Esophagus squamous epithelium (tissue), 5 donors: ENCODE data around the gene TAL1. TPM values are rescaled to one million over a fixed set of nuclear protein-coding genes. Genes with fewer than 3 reads are reported as not detected.
A peak's percentile ranks its signal among the peaks of the same experiment; 100 is the strongest.

Experiments used
- DNase-seq: peaks from one replicate; lab custom pipeline; 2025; lab: John Stamatoyannopoulos, UW
- H3K27ac ChIP-seq, 4 donors: fragments of 200-600 bp; sonication (generic); one replicate each; pipeline ENCODE4 v1.5.1; 2016 to 2019; ENCODE audit warnings: mild to moderate bottlenecking in 1 of 4
- H3K27me3 ChIP-seq, 4 donors: fragments of 200-600 bp; sonication (generic); 1 replicate in 3 of 4; 2 replicates in 1 of 4; pipeline versions ENCODE4 v1.5.1 to v1.6.0; 2017 to 2021; ENCODE audit warnings: antibody characterized with exemption in 1 of 4
- H3K36me3 ChIP-seq, 3 donors: fragments of 200-600 bp; sonication (generic); one replicate each; pipeline ENCODE4 v1.5.1; 2016 to 2019
- H3K4me1 ChIP-seq, 3 donors: fragments of 200-600 bp; sonication (generic); one replicate each; pipeline ENCODE4 v1.5.1; 2017 to 2019
- H3K4me3 ChIP-seq, 4 donors: fragments of 200-600 bp; sonication (generic); 1 replicate in 3 of 4; 2 replicates in 1 of 4; pipeline ENCODE4 v1.5.1; 2016 to 2019; ENCODE audit warnings: mild to moderate bottlenecking in 2 of 4, moderate library complexity in 1 of 4
- H3K9me3 ChIP-seq, 3 donors: fragments of 200-600 bp; sonication (generic); one replicate each; pipeline ENCODE4 v1.5.1; 2016 to 2019
- CTCF ChIP-seq, 6 experiments: fragments of 450-650 bp in 4 of 6; fragments of 200-600 bp in 2 of 6; sonication (generic) in 2 of 6; IDR thresholded peaks; one replicate each; pipeline ENCODE4 v1.5.1; 2016 to 2019; ENCODE audit warnings: antibody characterized with exemption in 6 of 6, mild to moderate bottlenecking in 4 of 6, moderate library complexity in 4 of 6
- POLR2A ChIP-seq, 4 donors: fragments of 450-650 bp; IDR thresholded peaks; one replicate each; pipeline ENCODE4 v1.6.1; 2017; ENCODE audit warnings: antibody characterized with exemption in 4 of 4, mild to moderate bottlenecking in 4 of 4, moderate library complexity in 3 of 4
- WGBS, 2 donors: methylation state at CpG; one replicate each; pipeline ENCODE4 v1.1.5; 2018; 5-methylcytosine and 5-hydroxymethylcytosine counted together
- intact Hi-C: fragments of 100-400 bp; cut with DNase I; formaldehyde crosslinking; loops from one replicate; pipeline ENCODE4 v1.15.0; 2022
- total RNA-seq, 4 donors: library from RNA; depleted of rRNA; stranded (reverse); fragments of >200 nt; gene quantifications; one replicate each; pipeline ENCODE4 v1.1.0, GENCODE V29; 2016
- donor health status: DM: yes; HTN: yes; CAD: no.

TAL1 gene
- total RNA-seq, 4 donors from 2014 or later = 0.45 to 3.6 (median 1.1) TPM

- Histone ChIP-seq H3K4me3 (peak overlapping the region in 1 of 4 donors; percentile 30), H3K9me3 (no peaks in the 10 kb centered on the region), H3K27ac (peak overlapping the region in 1 of 4 donors; percentile 83), H3K27me3 (peaks cover 0 to 11% (median 0%) of the 10 kb centered on the region in 4 donors), H3K4me1 (peaks cover 24 to 63% (median 40%) of the 10 kb centered on the region in 3 donors), H3K36me3 (no peaks in the 10 kb centered on the region)
- TF ChIP-seq CTCF (IDR thresholded peaks at IDR 0.05) = no peak
- no peak for DNase-seq
- intact Hi-C loops = loop anchor here (10.0 kb wide), 2 partner anchors 77 to 527 kb away; no protein-coding TSS in a partner anchor
- WGBS, 2 donors = 83 to 89% methylated on average over 2 of the region's 2 CpGs
These were observed 44.1 kb downstream of the TAL1 start for GRCh38 chr1:47187926-47188250.

GRCh38 chr1:47187231-47187925 lies 44.6 kb downstream of the TAL1 start:
- Histone ChIP-seq H3K9me3 (no peaks in the 10 kb centered on the region), H3K4me1 (peaks cover 20 to 63% (median 40%) of the 10 kb centered on the region in 3 donors), H3K36me3 (no peaks in the 10 kb centered on the region), H3K4me3 (peak overlapping the region in 1 of 4 donors; percentile 30), H3K27me3 (peaks cover 0 to 16% (median 0%) of the 10 kb centered on the region in 4 donors), H3K27ac (peak overlapping the region in 1 of 4 donors; percentile 83)
- intact Hi-C loops = loop anchor here (10.0 kb wide), 2 partner anchors 77 to 527 kb away; no protein-coding TSS in a partner anchor
- no peak for TF ChIP-seq POLR2A (IDR thresholded peaks at IDR 0.05)
- TF ChIP-seq CTCF (IDR thresholded peaks at IDR 0.05) = no peak
- WGBS, 2 donors = 70 to 88% methylated on average over 10 of the region's 12 CpGs
- no peak for DNase-seq

- no peak for DNase-seq
- intact Hi-C loops = loop anchor here (10.0 kb wide), 2 partner anchors 78 to 528 kb away; no protein-coding TSS in a partner anchor
These were observed 45.5 kb downstream of the TAL1 start for GRCh38 chr1:47186267-47187185.

GRCh38 chr1:47184822-47185677 lies 47.0 kb downstream of the TAL1 start:
- intact Hi-C loops = loop anchor here (10.0 kb wide), 2 partner anchors 80 to 530 kb away; no protein-coding TSS in a partner anchor
- 85 to 88% methylated on average over 7 to 9 of the region's 14 CpGs for WGBS, 2 donors
- DNase-seq = no peak
- TF ChIP-seq CTCF (IDR thresholded peaks at IDR 0.05) (no peak), POLR2A (IDR thresholded peaks at IDR 0.05) (no peak)
- H3K36me3 ChIP-seq = no peaks in the 10 kb centered on the region
- H3K27ac ChIP-seq = no peak overlapping the region
- peaks cover 0 to 37% (median 0%) of the 10 kb centered on the region in 4 donors for H3K27me3 ChIP-seq
- H3K4me1 ChIP-seq = peaks cover 11 to 61% (median 41%) of the 10 kb centered on the region in 3 donors
- no peaks in the 10 kb centered on the region for H3K9me3 ChIP-seq
- H3K4me3 ChIP-seq = no peak overlapping the region

More at GRCh38 chr1:47186267-47187185, 45.5 kb downstream of the TAL1 start:
- no peak for TF ChIP-seq POLR2A (IDR thresholded peaks at IDR 0.05)
- TF ChIP-seq CTCF (IDR thresholded peaks at IDR 0.05) = no peak
- WGBS, 2 donors = 89 to 98% methylated on average over 6 to 11 of the region's 13 CpGs
- Histone ChIP-seq H3K9me3 (no peaks in the 10 kb centered on the region), H3K36me3 (no peaks in the 10 kb centered on the region), H3K4me1 (peaks cover 22 to 63% (median 40%) of the 10 kb centered on the region in 3 donors), H3K27ac (peak overlapping the region in 1 of 4 donors; percentile 6), H3K4me3 (peak overlapping the region in 1 of 4 donors; percentile 30), H3K27me3 (peaks cover 0 to 22% (median 0%) of the 10 kb centered on the region in 4 donors)
